NCI-H82 (cell line): ENCODE data around the gene ENAH.
"Not testable (repeated sequence)": the region's sequence is repeated elsewhere in the genome, so short reads cannot be mapped to it uniquely, and the experiment has no call there.

Source experiments
- DNase-seq: peaks from one replicate; lab custom pipeline; 2025; lab: John Stamatoyannopoulos, UW

ENAH gene

GRCh38 chr1:225525377-225525776, 127.5 kb downstream of the ENAH start:
- no peak for DNase-seq

- DNase-seq: no peak
Observed at GRCh38 chr1:225524570-225524969, 128.4 kb downstream of the ENAH start.

GRCh38 chr1:225523263-225523950, 129.5 kb downstream of the ENAH start:
- DNase-seq: no peak

- DNase-seq: no peak
Observed at GRCh38 chr1:225522588-225523262, 130.2 kb downstream of the ENAH start.

- DNase-seq: no peak
Observed at GRCh38 chr1:225520587-225521227, 132.2 kb downstream of the ENAH start.

GRCh38 chr1:225519166-225519863, 133.6 kb downstream of the ENAH start:
- no peak for DNase-seq

- DNase-seq: peak; percentile 50
Observed at GRCh38 chr1:225517697-225518096, 135.2 kb downstream of the ENAH start.

- DNase-seq: no peak
Observed at GRCh38 chr1:225517221-225517620, 135.7 kb downstream of the ENAH start.

- no peak for DNase-seq
Observed at GRCh38 chr1:225514671-225515081, 138.2 kb downstream of the ENAH start.

- DNase-seq: not testable (repeated sequence)
Observed at GRCh38 chr1:225513576-225513975, 139.3 kb downstream of the ENAH start.

GRCh38 chr1:225511828-225512381, 141.0 kb downstream of the ENAH start:
- DNase-seq: no peak

- not testable (repeated sequence) for DNase-seq
Observed at GRCh38 chr1:225510740-225511139, 142.2 kb downstream of the ENAH start.

- DNase-seq: no peak
Observed at GRCh38 chr1:225509770-225510169, 143.2 kb downstream of the ENAH start.

GRCh38 chr1:225509376-225509707, 143.6 kb downstream of the ENAH start:
- no peak for DNase-seq

GRCh38 chr1:225508538-225509375, 144.2 kb downstream of the ENAH start:
- no peak for DNase-seq

GRCh38 chr1:225506727-225507126, 146.2 kb downstream of the ENAH start:
- no peak for DNase-seq

GRCh38 chr1:225504776-225505175, 148.1 kb downstream of the ENAH start:
- DNase-seq: no peak

GRCh38 chr1:225500624-225501192, 152.2 kb downstream of the ENAH start:
- DNase-seq: no peak

GRCh38 chr1:225498549-225499136, 154.3 kb downstream of the ENAH start:
- no peak for DNase-seq

- no peak for DNase-seq
Observed at GRCh38 chr1:225494789-225495359, 158.0 kb downstream of the ENAH start.
